T-helper 9 cell (primary cell): ENCODE results near the gene RASGRP2.

Experiments used
- DNase-seq: peaks from one replicate; pipeline ENCODE4 v3.0.0-alpha.2; 2020
- total RNA-seq, 2 donors: gene quantifications; one replicate each; lab custom pipeline; 2026; lab: John Stamatoyannopoulos, UW

Gene RASGRP2
- 291 to 572 reads per million in 2 donors for total RNA-seq

DNA sequence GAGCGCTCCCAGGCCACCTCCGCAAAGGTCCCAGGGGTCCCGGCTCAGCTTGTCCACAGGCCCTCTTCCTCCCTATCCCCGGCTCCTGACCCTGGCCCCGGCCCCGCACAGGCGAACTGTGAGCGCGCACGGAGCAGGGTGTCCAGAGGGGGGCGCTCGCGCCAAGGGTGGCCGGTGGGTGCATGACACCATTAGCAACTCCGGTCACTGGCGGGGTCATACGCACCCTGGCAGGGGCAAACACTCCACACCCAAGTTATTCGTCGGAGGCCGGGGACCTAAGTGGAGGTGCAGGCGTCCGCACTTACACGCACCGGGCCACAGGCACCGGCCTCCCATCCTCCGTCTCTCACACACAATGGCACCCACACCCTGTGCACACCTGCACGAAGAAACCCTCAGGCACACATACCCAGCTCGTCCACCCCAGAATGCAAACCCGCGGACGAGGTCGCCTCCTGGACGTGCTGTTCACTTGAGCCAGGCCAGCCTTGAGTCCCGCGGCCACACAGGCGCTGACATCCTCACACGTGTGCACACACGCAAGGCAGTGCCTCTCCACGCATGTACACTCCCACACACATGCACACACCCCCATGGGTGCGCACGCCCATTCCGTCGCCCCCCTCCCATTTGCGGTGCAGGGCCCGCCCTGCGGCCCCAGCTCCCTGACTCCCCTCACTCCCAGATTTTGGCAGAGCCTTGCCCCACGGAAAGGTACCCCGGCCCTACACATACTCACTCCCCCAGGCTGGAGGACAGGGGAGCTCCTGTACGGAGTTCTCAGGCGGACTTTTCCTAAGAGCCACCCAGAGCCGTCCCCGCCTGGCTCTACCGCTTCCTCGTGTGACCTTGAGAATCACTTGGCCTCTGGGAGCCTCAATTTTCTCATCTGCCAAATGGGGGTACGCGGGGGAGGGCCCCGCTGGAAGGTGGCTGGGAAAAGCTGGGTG lies at the start of gene RASGRP2:
TSS of gene RASGRP2 (minus strand) at position 552 of the 953 bp plus-strand sequence. CDS start 1,276 bp downstream, outside the sequence.
- peak; percentile 90 for DNase-seq

DNA sequence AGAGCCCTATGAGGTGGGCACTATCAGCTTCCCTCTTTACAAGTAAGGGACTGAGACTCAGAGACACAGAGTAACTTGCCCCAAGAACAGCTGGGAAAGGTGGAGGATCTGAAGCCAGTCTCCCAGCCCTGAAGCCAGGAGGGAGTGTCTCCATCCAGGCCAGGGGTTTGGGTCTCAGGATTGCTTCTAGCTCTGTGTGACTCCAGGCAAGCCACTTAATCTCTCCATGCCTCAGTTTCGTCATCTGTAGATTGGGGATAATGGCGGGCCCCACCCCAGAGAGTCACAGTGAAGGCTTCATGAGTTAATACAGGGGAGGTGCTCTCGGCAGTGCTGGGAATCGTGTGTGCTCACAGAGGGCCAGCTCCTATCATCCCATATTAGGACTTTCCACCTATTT lies 48.5 kb upstream of the RASGRP2 start:
- no peak for DNase-seq

DNA sequence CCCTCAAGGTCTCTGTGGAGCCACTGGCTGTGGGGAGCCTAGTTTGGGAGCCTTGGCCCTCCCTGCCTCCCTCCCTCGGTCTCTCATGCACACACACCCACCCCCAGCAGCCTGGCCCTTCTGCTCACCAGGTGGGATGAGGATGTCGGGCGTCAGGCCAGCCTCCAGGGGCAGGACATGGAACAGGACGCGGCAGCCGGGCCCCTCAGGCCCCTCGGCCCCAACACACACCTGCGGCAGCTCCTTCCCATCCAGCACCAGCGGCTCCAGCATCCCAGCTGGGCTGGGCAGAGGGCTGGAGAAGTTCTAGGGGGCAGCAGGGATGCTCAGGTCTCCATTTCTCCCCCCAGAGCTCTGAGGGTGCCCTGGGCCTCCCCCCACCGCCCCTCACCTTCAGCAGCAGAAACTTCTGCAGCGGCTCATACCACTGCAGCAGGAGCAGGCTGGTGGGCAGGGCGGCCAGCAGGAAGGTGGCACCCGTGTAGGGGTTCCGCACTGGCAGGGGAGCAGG lies 47.9 kb upstream of the RASGRP2 start:
- no peak for DNase-seq

DNA sequence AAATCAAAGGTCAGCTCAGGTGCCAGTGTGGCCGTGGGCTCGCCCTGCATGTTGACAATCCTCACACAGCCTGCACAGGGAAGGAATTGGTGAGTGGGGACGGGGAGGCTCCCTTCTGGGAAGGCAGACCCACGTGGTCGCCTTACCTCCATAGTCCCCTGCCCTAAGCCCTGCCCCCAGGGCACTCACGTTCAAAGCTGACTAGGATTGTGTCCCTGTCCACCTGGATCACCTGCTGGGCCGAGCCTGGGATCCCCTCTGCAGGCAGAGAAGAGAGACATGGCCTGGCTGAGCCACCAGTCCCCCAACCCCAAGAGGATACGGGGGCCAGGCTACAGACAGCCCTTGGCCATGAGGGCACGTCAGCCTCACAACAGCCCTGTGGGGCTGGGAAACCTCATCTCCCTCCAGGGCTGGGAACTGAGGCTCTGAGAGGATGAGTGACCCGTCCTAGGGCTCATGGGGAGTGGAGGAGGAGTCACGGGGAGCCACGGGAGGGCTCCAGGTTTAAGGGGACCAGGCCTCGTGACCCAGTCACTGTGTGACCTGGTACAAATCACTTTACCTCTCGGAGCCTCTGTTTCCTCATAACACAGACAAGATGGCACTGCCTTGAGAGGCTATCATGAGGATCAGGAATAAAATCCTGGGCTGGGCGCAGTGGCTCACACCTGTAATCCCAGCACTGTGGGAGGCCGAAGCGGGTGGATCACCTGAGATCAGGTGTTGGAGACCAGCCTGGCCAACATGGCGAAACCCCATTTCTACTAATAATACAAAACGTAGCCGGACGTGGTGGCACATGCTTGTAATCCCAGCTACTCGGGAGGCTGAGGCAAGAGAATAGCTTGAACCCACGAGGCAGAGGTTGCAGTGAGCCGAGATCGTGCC lies 46.5 kb upstream of the RASGRP2 start:
- DNase-seq = no peak

DNA sequence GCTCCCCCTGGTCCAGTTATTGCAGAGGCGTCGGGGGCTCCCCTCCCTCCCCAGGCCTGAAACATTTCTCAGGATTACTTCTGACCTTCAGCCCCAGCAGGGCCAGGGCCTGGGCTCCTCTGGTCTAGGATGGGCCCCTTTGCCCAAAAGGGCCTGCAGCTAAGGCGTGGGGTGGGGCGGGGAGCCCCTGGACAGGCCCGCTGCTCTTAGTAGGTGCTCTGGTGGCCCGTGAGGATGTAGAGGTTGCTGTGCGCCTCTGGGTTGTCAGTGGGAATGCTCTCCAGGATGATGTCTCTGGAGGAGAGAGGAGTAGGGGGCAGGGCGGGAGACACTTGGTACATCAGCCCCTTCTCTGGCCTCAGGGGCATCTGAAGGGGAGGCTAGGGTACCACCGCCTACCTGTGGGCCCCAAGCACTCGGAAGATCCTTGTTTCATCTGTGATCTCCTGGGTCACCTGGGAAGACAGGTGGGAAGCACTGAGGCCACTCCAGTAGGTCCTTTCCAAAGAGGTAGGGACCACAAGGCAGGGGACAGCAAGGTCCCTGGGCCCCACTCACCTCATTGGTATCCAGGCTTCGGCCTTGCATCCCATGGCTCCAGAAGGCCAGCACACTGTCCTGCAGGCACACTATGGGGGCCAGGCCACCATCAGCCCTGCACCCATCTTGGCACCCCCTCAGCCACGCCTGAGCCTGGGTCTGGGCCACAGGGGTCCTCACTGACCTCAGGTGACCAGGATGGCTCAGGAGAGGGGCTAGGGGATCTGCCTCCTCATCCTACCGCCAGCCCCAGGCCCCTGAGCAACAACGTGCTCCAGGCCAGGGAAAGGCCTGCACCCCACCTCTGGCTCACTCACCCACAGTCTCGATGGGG lies 45.6 kb upstream of the RASGRP2 start:
- no peak for DNase-seq

DNA sequence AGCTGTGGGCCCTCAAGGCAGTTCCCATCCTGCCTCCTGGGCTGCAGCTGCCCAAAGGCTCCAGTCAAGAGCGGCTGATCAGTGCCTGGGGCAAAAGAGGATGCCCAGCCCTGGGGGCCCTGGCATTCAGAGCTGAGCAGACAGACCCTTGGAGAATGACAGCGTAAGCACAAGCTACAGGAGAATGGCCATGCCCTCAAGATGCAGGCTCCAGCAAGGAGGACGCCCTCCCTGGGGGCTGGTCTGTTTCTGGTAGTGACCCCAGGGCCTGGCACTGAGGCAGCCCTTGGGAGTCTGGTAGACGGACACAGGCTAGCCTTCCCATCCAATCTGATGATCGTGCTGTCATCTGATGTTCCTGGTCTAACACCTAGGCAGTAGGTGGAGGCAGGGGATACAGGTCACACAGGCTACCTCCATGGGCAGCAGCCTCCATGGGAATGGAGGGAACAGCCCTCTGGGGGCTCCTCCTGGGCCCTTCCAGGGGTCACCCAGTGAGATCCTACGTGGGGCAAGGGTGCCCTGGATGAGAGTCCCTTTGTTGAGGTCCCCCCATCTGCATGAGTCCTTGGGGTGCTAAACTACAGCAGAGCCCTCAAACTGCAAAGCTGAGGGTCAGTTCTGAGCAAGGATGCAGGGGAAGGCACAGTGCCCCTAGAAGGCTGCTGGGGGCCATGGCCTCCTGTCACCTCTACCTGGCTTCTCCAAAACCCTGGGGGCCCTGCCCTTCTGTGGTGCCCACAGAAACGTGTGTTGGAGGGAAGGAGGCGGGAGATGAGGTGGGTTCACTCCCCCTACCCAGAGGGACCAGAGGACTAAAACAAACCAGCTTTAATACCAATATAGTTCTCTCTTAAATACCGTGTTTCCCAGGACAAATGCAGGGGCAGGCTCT lies 44.6 kb upstream of the RASGRP2 start:
- no peak for DNase-seq

DNA sequence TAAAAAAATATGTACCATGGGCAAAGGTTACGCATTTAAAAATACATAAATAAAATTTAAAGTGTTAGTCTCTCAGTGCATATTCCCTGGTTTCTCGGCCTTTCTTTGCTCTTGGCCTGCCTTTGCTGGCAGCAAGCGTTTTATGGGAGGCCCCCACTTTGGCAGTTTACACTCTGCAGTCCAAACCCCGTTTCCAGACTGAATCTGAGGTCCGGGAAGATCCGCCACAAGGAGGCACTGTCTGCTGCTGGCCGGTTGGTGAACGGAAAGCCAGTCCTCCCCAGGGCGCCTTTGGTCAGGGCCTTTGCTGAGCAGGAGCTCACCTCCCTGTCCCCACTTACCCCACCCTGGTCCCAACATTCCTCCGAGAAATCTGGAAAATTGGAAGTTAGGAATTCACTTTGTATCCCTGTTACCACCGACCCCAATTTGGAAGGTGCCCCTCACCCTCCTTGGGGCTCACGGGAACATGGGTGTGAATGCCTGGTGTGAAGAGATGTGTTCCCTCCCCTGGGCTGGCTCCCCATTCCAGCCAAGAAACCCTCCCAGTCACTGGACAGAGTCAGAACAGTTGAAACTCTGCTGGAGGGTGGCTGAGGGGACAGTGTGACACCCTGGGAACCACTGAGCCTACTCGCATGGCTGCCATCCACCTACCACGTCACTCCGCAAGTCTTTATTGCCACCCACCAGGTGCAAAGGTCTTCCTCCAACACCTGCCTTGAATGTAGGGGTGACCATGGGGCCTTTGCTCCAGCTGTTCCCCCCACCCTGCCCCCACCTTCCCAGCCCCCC lies 43.8 kb upstream of the RASGRP2 start:
- peak; percentile 51 for DNase-seq

DNA sequence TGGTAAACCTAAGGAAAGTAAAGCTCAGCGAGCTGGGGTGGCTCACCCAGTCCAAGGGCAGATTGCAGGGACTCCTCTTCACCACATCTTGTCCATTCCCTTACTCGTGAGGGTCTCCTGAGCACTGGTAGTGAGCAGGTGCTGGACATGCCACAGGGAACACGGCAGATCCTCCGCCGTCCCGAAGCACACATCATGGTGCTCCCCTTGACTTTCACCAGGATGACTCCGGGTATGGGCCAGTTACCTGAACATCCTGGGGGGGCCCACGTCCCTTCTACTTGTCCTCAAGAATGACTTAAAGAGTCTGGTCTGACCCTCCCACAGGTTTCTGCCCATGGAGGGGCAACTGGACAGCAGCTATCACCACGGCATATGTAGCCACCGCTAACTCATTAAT lies 42.4 kb upstream of the RASGRP2 start:
- no peak for DNase-seq

DNA sequence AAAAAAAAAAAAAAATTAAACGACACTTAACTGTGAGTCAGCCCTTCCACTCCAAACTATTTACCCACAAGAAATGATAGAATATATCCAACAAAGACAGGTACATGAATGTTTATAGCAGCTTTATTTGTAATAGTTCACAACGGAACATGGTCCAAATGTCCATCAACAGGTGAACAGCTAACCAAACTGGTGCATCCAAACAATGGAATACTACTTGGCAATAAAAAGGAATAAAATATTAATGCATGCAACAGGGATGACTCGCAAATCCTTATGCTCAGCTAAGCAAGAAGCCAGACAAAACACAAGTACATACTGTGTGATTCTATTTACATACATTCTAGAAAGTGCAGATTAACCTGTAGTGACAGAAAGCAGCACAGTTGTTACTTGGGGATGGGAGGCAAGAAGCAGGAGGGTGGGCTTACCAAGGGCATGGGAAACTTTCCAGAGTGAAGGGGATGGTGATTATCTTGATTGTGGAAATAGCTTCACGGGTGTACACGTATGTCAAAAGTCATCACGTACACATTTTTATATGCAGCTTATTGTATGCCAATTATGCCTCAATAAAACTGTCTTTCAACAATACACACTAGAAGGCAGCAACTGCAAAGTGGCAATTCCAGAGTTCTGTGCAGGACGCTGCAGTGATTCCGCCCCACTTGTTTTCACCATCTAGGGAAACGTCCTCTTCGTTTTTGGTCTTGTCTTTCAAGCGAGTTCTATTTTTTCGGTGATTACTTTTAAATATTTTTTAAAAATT lies 41.1 kb upstream of the RASGRP2 start:
- no peak for DNase-seq

DNA sequence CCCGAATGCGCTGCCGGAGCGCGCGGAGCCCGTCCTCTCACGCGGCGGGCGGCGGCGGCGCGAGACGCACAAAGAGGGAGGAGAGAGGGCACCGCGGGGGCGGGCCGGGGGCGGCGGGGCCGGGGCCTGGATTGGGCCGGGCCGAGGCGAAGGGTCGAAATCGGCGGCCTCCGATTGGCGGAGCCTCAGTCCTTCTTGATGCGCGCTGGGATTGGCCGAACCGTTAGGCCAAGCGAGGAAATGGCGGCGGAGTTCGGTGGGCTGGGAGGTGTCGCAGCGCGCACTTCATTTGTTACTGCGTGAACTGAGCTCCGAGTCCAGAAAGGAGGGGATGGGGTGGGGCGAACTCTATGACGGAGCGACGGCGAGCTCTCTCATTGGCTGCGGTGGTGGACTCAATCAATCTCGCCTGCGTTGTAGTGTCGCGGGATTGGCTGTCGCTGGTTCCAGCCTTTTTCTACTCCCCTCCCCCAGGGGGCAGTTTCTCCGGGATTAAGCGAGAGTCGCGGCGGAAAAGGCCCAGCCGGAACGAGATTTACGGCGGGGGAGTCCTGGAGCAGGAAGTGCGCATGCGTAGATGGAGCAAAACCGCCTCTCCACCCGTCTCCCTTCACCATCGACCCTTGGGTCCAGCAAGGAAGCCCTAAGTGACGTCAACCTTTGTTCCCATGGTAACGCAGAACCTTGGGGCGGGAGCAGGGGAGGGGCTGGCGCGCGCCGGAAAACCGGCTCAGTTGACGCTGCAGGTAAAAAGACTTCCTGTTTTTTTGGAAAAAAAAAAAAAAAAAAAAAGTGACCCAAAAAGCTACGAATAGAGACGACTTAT lies 34.7 kb upstream of the RASGRP2 start, which contains the start of gene SF1:
TSS of gene SF1 (minus strand) at position 70 of the 826 bp plus-strand sequence. CDS start 150 bp downstream, outside the sequence.
- peak; percentile 96 for DNase-seq

DNA sequence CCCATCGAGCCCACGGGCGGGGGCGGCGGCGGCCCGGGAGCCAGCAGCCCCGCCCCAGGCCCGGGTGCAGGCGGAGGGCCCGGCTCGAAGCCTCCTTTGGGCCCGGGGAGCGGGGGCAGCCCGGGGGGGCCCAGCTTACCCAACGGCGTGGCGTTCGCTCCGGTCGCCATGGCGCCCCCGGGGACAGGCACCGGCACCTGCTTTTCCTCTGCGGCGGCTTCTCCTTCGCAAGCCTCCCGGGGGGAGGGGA lies 34.2 kb upstream of the RASGRP2 start:
- no peak for DNase-seq

DNA sequence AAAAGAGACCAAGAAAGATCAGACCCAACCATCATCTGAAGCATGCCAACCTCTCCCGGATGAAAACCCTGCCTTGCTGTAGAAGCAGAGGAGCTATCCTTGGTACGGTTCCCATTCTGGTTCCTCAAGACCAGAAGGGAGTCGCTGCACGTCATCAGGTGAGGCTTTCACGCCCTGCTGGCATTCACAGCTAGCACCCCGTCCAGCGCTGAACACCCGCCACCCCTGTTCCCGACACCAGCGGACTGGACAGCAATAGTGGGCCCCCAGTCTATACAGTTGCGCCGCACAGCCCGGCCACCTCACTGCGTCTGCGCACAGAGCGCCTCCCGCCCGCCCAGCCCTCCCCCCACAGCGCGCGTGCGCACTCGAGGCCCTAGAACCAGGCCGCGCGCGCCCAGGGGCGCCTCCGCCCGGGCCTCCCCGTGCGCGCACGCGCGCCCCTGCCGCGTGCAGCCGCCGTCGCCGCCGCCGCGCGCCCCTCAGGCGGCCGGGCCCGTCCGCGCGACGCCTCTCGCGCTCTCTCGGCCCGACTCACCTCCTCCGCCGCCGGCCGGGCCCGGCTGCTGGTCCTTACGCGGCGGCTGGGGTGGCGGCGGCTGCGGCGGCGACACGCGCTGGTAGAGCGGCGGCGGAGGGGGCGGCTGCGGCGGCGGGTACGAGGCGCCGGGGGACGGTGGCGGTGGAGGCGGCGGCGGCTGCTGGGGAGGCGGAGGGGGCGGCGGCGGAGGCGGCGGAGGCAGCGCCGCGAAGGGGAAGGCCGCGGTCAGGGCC lies 33.7 kb upstream of the RASGRP2 start:
- DNase-seq = peak; percentile 78

DNA sequence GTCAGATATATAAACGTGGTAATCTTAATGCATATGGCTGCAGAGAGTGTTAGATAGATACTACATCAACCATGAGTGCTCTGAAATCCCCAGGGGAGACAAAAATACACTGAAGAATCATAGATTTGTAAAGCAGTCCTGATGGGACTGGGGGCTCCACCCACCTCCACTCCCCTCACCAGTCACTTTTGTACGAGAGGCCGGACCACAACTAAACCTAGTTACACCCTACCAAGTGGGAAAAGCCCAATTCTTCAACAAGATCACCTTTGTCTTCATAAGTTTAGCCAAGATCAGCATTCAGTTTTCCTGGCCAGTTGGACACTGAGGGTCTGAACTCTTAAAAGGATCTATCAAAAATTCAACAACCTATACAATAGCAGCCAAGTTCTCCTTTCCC lies 32.9 kb upstream of the RASGRP2 start:
- DNase-seq = no peak

DNA sequence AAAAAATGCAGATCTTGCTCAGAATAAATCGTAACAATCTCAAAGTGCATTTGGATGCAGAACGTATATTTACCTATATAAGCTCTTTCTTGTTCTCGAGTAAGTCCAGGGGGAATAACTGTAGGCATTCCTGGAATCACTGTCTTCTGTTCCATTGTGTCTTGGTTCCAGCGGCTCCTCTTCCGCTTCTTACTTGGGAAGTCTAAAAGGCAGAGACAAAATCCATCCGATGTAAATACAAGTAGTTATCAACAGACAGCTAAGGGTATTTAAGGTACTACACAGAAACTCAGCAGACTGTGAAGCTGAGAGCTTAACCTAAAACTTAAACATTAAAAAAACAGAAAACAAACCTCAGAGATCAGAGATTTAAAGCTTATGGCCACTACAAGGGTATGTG lies 32.5 kb upstream of the RASGRP2 start:
- DNase-seq = no peak

DNA sequence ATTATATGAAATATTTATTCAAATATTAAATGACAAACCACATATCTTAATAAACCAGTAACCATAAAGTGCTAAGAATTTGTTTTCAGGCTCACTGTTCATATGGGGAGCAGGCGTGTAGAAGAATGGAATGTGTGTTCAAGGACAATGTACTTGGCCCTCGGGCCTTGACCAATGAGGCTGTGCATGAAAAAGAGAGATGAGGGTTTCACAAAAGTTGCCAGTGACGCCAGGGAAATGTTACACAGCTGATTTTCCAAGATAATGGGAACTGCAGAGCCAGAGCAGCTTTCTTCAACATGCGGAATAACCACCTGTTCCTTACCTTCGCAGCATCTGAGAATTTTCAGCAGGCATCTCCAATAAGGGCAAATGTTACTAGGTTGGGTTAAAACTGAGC lies 30.2 kb upstream of the RASGRP2 start:
- DNase-seq = no peak

DNA sequence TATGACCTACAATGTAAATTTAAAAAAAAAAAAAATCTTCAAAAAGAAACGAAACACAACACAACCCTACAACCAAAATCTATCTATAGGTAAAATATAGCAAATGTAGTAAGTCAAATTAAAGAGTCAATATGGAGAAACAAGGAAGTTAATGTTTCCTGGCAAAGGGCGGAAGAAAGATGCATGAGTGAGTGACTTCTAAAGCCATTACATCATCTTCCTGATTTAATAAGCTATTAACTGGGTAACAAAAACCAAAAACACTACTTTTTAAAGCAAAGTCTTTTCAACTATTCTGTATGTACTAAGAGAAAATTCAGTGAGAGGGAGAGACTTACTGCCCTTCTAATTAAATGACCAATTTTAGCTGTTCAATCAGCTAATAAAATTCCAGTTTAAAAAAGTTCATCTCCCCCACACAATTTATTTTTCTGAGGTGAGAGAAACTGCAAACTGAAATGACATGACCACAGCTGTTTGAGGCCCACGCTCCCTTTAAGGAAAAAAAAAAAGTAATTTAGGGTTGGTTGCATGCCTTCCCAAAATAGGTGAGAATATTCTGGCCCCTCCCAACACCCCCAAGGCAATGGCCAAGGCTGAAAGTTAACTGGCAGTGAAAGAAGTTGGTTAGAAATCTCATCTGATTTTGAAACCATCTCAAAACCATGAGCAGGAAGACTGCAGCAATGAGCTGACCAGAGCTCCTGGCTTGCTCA lies 28.5 kb upstream of the RASGRP2 start:
- DNase-seq = no peak

DNA sequence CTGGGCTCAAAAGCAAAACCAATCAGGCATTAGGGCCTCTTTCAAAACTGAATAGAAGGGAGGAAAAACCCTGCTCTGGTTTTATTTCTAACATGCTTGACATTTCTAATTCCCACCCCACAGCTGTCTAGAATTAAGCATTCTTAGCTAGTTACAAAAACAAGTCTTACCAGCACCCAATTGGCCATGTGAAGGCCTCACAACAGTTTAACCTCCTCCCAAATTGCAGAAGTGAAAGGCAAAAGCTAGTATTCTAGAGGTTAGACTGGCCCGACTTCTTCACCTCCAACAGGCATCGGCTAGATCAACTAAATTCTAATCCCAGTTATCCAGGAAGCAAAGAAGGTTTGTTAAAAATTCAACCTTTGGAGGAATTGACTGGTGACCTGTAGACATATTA lies 27.9 kb upstream of the RASGRP2 start:
- no peak for DNase-seq
